Measurements from ENCODE around the gene FGF14.

DNA sequence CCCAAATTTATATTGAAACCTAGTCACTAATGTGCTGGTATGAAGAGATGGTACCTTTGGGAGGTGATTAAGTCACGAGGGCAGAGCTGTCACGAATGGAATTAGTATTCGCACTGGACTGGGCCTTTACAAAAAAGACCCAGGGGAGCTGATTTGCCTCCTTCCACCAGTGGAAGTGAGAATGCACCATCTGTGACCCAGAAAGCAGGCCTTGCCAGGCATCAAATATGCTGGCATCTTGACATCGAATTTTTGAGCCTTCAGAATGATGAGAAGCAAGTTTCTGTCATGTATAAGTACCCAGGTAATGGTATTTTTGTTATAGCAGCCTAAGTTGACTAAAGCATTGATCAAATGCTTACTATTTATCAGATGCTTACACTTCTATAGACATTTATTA is 373.6 kb downstream of the FGF14 start:
- TF ChIP-seq ZFX (IDR thresholded peaks at IDR 0.05; ENCODE audit: borderline replicate concordance) (no peak), CTCF (IDR thresholded peaks at IDR 0.05) (no peak)

Data from 22Rv1 (cell line).